Measurements from ENCODE around the gene ARL2BP.
"Not testable (repeated sequence)": the region's sequence is repeated elsewhere in the genome, so short reads cannot be mapped to it uniquely, and the experiment has no call there.

Gene ARL2BP

DNA sequence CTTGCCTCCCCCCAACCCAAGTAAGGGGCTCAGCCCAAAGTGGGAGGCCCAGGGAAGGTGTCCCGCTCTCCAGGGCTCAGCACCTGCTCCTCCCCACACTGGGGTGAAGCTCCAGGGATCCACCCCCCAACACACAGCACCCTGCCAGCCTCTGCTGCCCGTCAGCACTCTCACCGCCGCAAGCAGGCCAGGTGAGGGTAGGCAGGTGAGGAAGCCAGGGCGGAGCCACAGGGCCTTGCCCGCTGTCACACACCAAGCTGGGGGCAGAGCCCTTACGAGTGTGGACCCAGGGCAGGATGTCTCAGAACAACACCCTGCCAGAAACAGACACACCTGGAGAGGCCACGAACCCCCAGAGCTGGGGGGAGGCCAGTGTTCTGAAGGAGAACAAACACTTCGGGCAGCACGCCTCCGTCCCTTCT, 19.9 kb downstream of the ARL2BP start:
- Histone ChIP-seq H3K4me1 (peaks cover 22 to 46% (median 32%) of the 10 kb centered on the region in 10 experiments), H3K27me3 (no peaks in the 10 kb centered on the region), H4K20me1 (no peaks in the 10 kb centered on the region), H3K27ac (no peak overlapping the region), H3K36me3 (no peaks in the 10 kb centered on the region), H3K9me3 (replicated peaks in 1 of 11) (no peaks in the 10 kb centered on the region), H3K9ac (no peak overlapping the region), H3K4me2 (no peak overlapping the region), H3K4me3 (no peak overlapping the region)
- TF ChIP-seq Cebpa-rat (IDR thresholded peaks at IDR 0.05) = no peak

DNA sequence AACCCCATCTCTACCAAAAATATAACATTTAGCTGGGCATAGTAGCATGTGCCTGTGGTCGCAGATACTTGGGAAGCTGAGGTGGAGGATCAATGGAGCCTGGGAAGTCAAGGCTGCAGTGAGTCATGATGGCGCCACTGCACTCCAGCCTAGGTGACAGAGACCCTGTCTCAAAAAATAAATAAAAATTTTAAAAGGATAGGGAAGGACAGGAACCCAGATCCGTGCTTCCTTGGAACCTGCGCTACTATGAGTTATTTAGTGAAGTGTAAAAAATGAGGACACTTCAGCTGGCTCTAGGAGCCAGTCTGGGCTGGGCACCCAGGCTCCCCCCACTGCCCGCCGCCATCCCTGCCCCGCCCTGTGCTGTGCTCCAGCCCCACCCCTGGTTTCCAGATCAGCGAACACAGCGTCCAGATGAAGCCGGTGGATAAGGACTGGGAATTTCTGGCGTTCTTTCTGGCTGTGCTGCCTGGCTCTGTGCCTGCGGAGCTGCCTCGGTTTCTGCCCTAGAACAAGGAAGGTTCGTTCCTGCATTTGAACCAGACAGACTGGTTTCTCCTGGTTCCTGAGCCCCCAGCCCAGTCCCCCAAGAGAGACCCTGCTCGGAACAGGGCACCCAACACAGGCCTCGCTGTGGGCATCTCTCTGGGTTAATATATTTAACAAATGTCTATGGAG, 20.9 kb downstream of the ARL2BP start:
- Histone ChIP-seq H3K4me1 (peaks cover 13 to 37% (median 23%) of the 10 kb centered on the region in 10 experiments; a peak in 19 of 20 replicates), H3K36me3 (no peaks in the 10 kb centered on the region), H4K20me1 (no peaks in the 10 kb centered on the region), H3K4me2 (peak overlapping the region in 7 of 11 experiments; percentile 2 to 47 (median 36); a peak in 6 of 22 replicates), H3K4me3 (no peak overlapping the region), H3K9me3 (replicated peaks in 1 of 11) (no peaks in the 10 kb centered on the region), H3K9ac (no peak overlapping the region), H3K27me3 (no peaks in the 10 kb centered on the region), H3K27ac (no peak overlapping the region)
- TF ChIP-seq Cebpa-rat (IDR thresholded peaks at IDR 0.05) = no peak

GRCh38 chr16:57266531-57267260, 21.6 kb downstream of the ARL2BP start:
- H3K4me1 ChIP-seq = peaks cover 13 to 37% (median 23%) of the 10 kb centered on the region in 10 experiments; a peak in 19 of 20 replicates
- H3K9ac ChIP-seq = no peak overlapping the region
- peak overlapping the region in 9 of 11 experiments; percentile 9 to 48 (median 38); a peak in 17 of 22 replicates for H3K4me2 ChIP-seq
- no peak for TF ChIP-seq Cebpa-rat (IDR thresholded peaks at IDR 0.05)
- H3K27me3 ChIP-seq = no peaks in the 10 kb centered on the region
- no peaks in the 10 kb centered on the region for H3K9me3 ChIP-seq (replicated peaks in 1 of 11)
- no peak overlapping the region for H3K27ac ChIP-seq
- H3K4me3 ChIP-seq = no peak overlapping the region
- no peaks in the 10 kb centered on the region for H4K20me1 ChIP-seq
- H3K36me3 ChIP-seq = no peaks in the 10 kb centered on the region

DNA sequence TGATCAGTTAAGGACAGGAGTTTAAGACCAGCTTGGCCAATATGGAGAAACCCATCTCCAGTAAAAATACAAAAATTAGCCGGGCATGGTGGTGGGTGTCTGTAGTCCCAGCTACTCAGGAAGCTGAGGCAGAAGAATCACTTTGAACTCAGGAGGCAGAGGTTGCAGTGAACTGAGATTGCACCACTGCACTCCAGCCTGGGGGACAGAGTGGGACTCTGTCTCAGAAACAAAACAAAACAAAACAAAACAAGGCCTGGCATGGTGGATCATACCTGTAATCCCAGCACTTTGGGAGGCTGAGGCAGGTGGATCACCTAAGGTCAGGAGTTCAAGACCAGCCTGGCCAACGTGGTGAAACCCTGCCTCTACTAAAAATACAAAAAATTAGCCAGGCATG, 22.3 kb downstream of the ARL2BP start:
- H3K9ac ChIP-seq = peak overlapping the region in 1 of 11 experiments; percentile 15; a peak in 1 of 22 replicates
- not testable (repeated sequence) for H3K36me3 ChIP-seq; H3K9me3 ChIP-seq (replicated peaks in 1 of 11); H3K4me3 ChIP-seq; H4K20me1 ChIP-seq; H3K27ac ChIP-seq; H3K27me3 ChIP-seq
- H3K4me1 ChIP-seq = peaks cover 13 to 37% (median 23%) of the 10 kb centered on the region in 10 experiments; a peak in 19 of 20 replicates
- peak overlapping the region in 9 of 11 experiments; percentile 9 to 48 (median 38); a peak in 16 of 22 replicates for H3K4me2 ChIP-seq

- H3K9me3 ChIP-seq (replicated peaks in 1 of 11) = no peaks in the 10 kb centered on the region
- H3K4me1 ChIP-seq = peaks cover 13 to 41% (median 22%) of the 10 kb centered on the region in 10 experiments; a peak in 19 of 20 replicates
- 0 out of 22 replicates have a peak overlapping the region, but pooled peaks of 1 of the 11 experiments have one; percentile 3 for H3K4me2 ChIP-seq
- no peaks in the 10 kb centered on the region for H3K27me3 ChIP-seq
- 0 out of 22 replicates have a peak overlapping the region, but pooled peaks of 1 of the 11 experiments have one; percentile 1 for H3K9ac ChIP-seq
- no peak overlapping the region for H3K4me3 ChIP-seq
- TF ChIP-seq Cebpa-rat (IDR thresholded peaks at IDR 0.05) = no peak
- no peaks in the 10 kb centered on the region for H4K20me1 ChIP-seq
- H3K27ac ChIP-seq = no peak overlapping the region
- H3K36me3 ChIP-seq = no peaks in the 10 kb centered on the region
These were observed 24.0 kb downstream of the ARL2BP start for GRCh38 chr16:57268804-57269800.

- TF ChIP-seq Cebpa-rat (IDR thresholded peaks at IDR 0.05) = no peak
- Histone ChIP-seq H3K4me3 (no peak overlapping the region), H3K27me3 (no peaks in the 10 kb centered on the region), H3K36me3 (no peaks in the 10 kb centered on the region), H3K9ac (no peak overlapping the region), H3K27ac (no peak overlapping the region), H3K9me3 (replicated peaks in 1 of 11) (no peaks in the 10 kb centered on the region), H3K4me2 (no peak overlapping the region), H4K20me1 (no peaks in the 10 kb centered on the region), H3K4me1 (peaks cover 13 to 49% (median 20%) of the 10 kb centered on the region in 10 experiments; a peak in 18 of 20 replicates)
These were observed 25.4 kb downstream of the ARL2BP start for GRCh38 chr16:57270221-57271062.

GRCh38 chr16:57271063-57271345, 25.9 kb downstream of the ARL2BP start:
- no peaks in the 10 kb centered on the region for H4K20me1 ChIP-seq
- no peak overlapping the region for H3K4me2 ChIP-seq
- H3K4me1 ChIP-seq = peaks cover 13 to 52% (median 23%) of the 10 kb centered on the region in 10 experiments; a peak in 19 of 20 replicates
- no peak for TF ChIP-seq Cebpa-rat (IDR thresholded peaks at IDR 0.05)
- H3K27me3 ChIP-seq = no peaks in the 10 kb centered on the region
- H3K27ac ChIP-seq = no peak overlapping the region
- no peak overlapping the region for H3K4me3 ChIP-seq
- no peak overlapping the region for H3K9ac ChIP-seq
- no peaks in the 10 kb centered on the region for H3K36me3 ChIP-seq
- H3K9me3 ChIP-seq (replicated peaks in 1 of 11) = no peaks in the 10 kb centered on the region

DNA sequence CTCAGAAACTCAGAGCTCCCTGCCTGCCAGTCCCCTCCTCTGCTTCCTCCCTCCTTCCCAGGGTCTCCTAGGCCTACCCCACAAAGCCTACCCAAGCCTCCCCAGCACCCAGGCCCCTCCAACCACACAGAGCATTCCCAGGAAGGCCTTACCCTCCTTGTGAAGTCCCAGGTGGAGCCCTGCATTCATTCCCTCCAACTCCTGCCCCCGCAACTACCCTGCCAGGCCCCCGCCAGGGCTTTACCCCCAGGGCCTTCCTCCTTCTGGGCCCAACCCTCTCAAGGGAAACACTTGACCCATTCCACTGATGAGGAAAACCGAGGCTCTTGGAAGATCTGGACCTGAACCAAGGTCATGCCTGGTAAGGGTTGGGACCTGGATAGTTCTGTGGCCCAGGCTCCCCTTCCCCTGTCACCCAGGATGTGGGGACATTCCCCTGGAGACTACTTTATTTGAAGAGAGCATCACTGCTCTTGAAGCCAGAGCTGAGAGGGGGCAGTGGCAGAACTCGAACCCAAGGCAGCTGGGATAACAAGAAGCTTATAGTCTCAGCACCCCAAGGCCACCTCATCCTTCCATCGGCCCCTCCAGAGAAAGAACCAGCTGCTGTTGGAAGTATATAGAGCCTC, 26.9 kb downstream of the ARL2BP start:
- no peak for TF ChIP-seq Cebpa-rat (IDR thresholded peaks at IDR 0.05)
- no peak overlapping the region for H3K9ac ChIP-seq
- H3K36me3 ChIP-seq = no peaks in the 10 kb centered on the region
- no peaks in the 10 kb centered on the region for H4K20me1 ChIP-seq
- H3K9me3 ChIP-seq (replicated peaks in 1 of 11) = no peaks in the 10 kb centered on the region
- peaks cover 5 to 52% (median 25%) of the 10 kb centered on the region in 10 experiments for H3K4me1 ChIP-seq
- H3K27me3 ChIP-seq = no peaks in the 10 kb centered on the region
- no peak overlapping the region for H3K4me2 ChIP-seq
- H3K4me3 ChIP-seq = no peak overlapping the region
- peak overlapping the region in 1 of 11 experiments; percentile 35; a peak in 2 of 22 replicates for H3K27ac ChIP-seq

Data from BLaER1 treated with 17β-estradiol and CSF1 and Interleukin-3, amounts not matched to agents 10 nM and 100 nM (cell line).